Esophagus squamous epithelium (tissue), 4 donors: ENCODE results near the gene CHD2.

ENCODE experiments used
- CTCF ChIP-seq, 6 experiments: fragments of 450-650 bp in 4 of 6; fragments of 200-600 bp in 2 of 6; sonication (generic) in 2 of 6; IDR thresholded peaks; one replicate each; pipeline ENCODE4 v1.5.1; 2016 to 2019; ENCODE audit warnings: antibody characterized with exemption in 6 of 6, mild to moderate bottlenecking in 4 of 6, moderate library complexity in 4 of 6
- POLR2A ChIP-seq, 4 donors: fragments of 450-650 bp; IDR thresholded peaks; one replicate each; pipeline ENCODE4 v1.6.1; 2017; ENCODE audit warnings: antibody characterized with exemption in 4 of 4, mild to moderate bottlenecking in 4 of 4, moderate library complexity in 3 of 4

- TF ChIP-seq CTCF (IDR thresholded peaks at IDR 0.05) (no peak), POLR2A (IDR thresholded peaks at IDR 0.05) (no peak)
These were observed 35.9 kb upstream of the CHD2 start for GRCh38 chr15:92864127-92864814.
